Caco-2 (cell line): ENCODE results near the gene IP6K3. TPM values are rescaled to one million over a fixed set of nuclear protein-coding genes. Genes with fewer than 3 reads are reported as not detected.

ENCODE experiments used
- BruUV-seq: library from RNA; stranded (reverse); fragments of 400-500 nt; replicated peaks from 2 replicates; lab custom pipeline; 2021; lab: Mats Ljungman, UMichigan
- CTCF ChIA-PET: fragments of 300-600 bp; sonication (Branson Sonifier 250); formaldehyde crosslinking; loops from one replicate; lab custom pipeline; 2022; ENCODE audit warnings: antibody characterized with exemption; lab: Charles Lee
- POLR2A ChIA-PET: fragments of 300-600 bp; sonication (Branson Sonifier 250); formaldehyde crosslinking; loops from one replicate; lab custom pipeline; 2022; ENCODE audit warnings: antibody characterized with exemption; lab: Charles Lee
- DNase-seq, 2 experiments: peaks; one replicate each; pipeline versions ENCODE4 v3.0.0 to v3.0.0-alpha.2; 2020 to 2022
- H3K27me3 ChIP-seq: replicated peaks from 2 replicates; pipeline ENCODE4 v1.6.0; 2011; ENCODE audit warnings: low read length; ENCODE audit not compliant: control insufficient read depth, insufficient read depth
- H3K36me3 ChIP-seq: 2 replicates; pipeline ENCODE4 v1.5.1; 2011; ENCODE audit warnings: low read length; ENCODE audit not compliant: control insufficient read depth, insufficient read depth
- H3K4me1 ChIP-seq: fragments of 250-450 bp; sonication (Bioruptor Pico); 2 replicates; pipeline ENCODE4 v1.5.1; 2020; ENCODE audit warnings: mild to moderate bottlenecking
- H3K4me3 ChIP-seq: 2 replicates; pipeline ENCODE4 v1.5.1; 2011; ENCODE audit warnings: low read depth, mild to moderate bottlenecking, control low read depth, low read length
- H3K9me3 ChIP-seq: fragments of 250-450 bp; sonication (Bioruptor Pico); 2 replicates; pipeline ENCODE4 v1.5.1; 2020; ENCODE audit warnings: mild to moderate bottlenecking, moderate library complexity
- H3K27ac Mint-ChIP-seq: one replicate; pipeline ENCODE4 v1.8.0; 2022; ENCODE audit warnings: mixed read lengths; ENCODE audit not compliant: unreplicated experiment
- H3K27me3 Mint-ChIP-seq: one replicate; pipeline ENCODE4 v1.8.0; 2022; ENCODE audit warnings: mixed read lengths; ENCODE audit not compliant: insufficient read depth, unreplicated experiment
- H3K36me3 Mint-ChIP-seq: one replicate; pipeline ENCODE4 v1.8.0; 2022; ENCODE audit warnings: mild to moderate bottlenecking, mixed read lengths; ENCODE audit not compliant: insufficient read depth, unreplicated experiment
- H3K4me1 Mint-ChIP-seq: one replicate; pipeline ENCODE4 v1.8.0; 2022; ENCODE audit warnings: low read depth, mixed read lengths; ENCODE audit not compliant: unreplicated experiment
- H3K4me3 Mint-ChIP-seq: one replicate; pipeline ENCODE4 v1.8.0; 2022; ENCODE audit warnings: mild to moderate bottlenecking, moderate library complexity, mixed read lengths; ENCODE audit not compliant: unreplicated experiment
- H3K9me3 Mint-ChIP-seq: one replicate; pipeline ENCODE4 v1.8.0; 2022; ENCODE audit warnings: mixed read lengths; ENCODE audit not compliant: unreplicated experiment
- intact Hi-C: fragments of 100-400 bp; cut with micrococcal nuclease; formaldehyde crosslinking; loops from one replicate; pipeline ENCODE4 v1.10.0; 2022; ENCODE audit not compliant: unreplicated experiment
- total RNA-seq: library from RNA; stranded (reverse); gene quantifications from 2 replicates; pipeline ENCODE4 v1.2.3, GENCODE V29; 2022
- TF ChIP-seq, protein P1 (sequence below), 2 experiments: fragments of 200-600 bp in 1 of 2; IDR thresholded peaks; 1 replicate in 1 of 2; 2 replicates in 1 of 2; pipeline versions ENCODE4 v1.5.1 to v1.8.0; 2011 to 2022; ENCODE audit warnings: antibody characterized with exemption in 1 of 2, control low read depth in 1 of 2, inconsistent platforms in 1 of 2, low read depth in 1 of 2, low read length in 1 of 2, mild to moderate bottlenecking in 1 of 2, moderate library complexity in 1 of 2; ENCODE audit not compliant: insufficient read depth in 1 of 2, severe bottlenecking in 1 of 2, unreplicated experiment in 1 of 2

IP6K3 gene
- total RNA-seq, 1 experiment from 2014 or later = 0.45 TPM

DNA sequence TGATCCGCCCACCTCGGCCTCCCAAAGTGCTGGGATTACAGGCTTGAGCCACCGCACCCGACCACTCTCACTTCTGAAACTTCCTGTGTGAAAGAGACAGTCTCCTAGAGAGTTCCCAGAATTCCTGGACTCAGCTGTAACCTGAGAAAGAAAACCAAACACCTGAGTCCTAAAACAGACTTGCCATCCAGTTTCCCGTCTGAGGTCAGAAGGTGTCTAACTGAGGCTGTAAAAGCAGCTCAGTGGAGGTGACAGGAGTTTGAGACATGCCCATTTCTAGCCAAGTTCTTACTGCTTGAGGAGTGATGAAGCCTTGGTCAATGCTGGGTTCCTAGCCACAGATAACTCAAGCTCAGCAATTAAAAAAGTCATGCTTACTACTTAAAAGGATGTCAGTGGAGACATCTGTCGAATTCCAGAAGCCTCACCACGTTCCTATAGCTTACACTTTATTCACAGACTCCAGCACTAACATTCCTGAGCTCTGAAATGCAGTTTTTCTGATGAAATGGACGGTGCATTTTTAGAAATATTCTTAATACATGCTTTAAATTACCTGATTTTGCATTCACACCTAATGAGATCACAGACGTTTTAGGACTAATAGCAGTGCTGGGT lies 41.3 kb downstream of the IP6K3 start:
- Histone ChIP-seq H3K27me3 (no peaks in the 10 kb centered on the region), H3K36me3 (peaks cover 1% of the 10 kb centered on the region), H3K4me3 (no peak overlapping the region), H3K9me3 (no peaks in the 10 kb centered on the region), H3K4me1 (peaks cover 4% of the 10 kb centered on the region)
- ChIA-PET CTCF (no interaction called here), POLR2A (no interaction called here)
- TF ChIP-seq, protein P1, sequence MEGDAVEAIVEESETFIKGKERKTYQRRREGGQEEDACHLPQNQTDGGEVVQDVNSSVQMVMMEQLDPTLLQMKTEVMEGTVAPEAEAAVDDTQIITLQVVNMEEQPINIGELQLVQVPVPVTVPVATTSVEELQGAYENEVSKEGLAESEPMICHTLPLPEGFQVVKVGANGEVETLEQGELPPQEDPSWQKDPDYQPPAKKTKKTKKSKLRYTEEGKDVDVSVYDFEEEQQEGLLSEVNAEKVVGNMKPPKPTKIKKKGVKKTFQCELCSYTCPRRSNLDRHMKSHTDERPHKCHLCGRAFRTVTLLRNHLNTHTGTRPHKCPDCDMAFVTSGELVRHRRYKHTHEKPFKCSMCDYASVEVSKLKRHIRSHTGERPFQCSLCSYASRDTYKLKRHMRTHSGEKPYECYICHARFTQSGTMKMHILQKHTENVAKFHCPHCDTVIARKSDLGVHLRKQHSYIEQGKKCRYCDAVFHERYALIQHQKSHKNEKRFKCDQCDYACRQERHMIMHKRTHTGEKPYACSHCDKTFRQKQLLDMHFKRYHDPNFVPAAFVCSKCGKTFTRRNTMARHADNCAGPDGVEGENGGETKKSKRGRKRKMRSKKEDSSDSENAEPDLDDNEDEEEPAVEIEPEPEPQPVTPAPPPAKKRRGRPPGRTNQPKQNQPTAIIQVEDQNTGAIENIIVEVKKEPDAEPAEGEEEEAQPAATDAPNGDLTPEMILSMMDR (IDR thresholded peaks at IDR 0.05; ENCODE audit: insufficient read depth in 1 of 2, low read depth in 1 of 2, low read length in 1 of 2, severe bottlenecking in 1 of 2, unreplicated experiment in 1 of 2) = no peak
- Mint-ChIP-seq H3K4me1 (peaks cover 14% of the 10 kb centered on the region), H3K27ac (no peak overlapping the region), H3K36me3 (peaks cover 45% of the 10 kb centered on the region), H3K27me3 (no peaks in the 10 kb centered on the region), H3K4me3 (no peak overlapping the region), H3K9me3 (no peaks in the 10 kb centered on the region)
- BruUV-seq = no TSS peak
- intact Hi-C loops = no loop called here
- DNase-seq = no peak

DNA sequence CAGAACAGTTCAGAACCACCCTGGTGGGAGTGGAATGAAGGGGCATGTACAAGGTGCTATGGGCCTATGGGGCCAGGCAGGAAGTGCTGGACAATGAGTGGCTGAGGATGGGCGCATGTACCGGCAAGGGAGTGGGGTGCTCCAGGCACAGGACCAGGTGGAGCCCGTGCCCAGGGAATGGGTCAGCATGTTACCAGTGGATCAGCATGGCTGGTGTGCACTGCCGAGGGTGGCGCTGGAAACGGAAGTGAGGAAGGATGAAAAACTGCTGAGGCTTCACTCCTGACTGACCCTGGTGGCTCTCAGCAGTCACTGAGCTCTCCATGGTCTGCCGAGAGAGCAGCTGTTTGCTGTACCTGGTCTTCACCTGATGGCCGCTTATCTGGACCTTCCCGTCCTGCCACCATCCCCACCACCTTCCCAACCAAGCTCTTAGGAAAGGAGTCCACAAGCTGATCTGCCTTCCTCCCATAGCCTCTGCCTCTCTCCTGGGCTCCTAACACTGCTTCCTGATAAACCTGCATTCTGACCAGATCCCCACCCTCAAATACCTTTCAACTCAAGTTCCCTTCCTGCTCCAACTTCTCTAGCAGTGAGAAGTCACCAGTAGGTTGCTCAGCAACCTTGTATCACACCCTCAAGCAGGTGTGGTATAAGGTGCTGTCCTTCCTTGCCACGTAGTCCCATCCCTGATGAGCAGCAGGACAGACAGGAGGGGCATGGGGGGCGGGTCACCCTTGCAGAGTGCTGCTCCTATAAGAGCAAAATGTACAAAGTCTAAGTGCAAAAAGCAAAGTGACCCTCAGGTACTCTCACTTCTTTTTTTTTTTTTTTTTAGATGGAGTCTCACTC lies 42.3 kb downstream of the IP6K3 start:
- ChIA-PET POLR2A (no interaction called here), CTCF (interaction anchor here (0.6 kb wide), 1 partner anchor 386 kb away, joined by 3 read pairs; no protein-coding TSS in a partner anchor)
- no peak overlapping the region for H3K27ac Mint-ChIP-seq
- TF ChIP-seq, protein P1 (IDR thresholded peaks at IDR 0.05; ENCODE audit: insufficient read depth in 1 of 2, low read depth in 1 of 2, low read length in 1 of 2, severe bottlenecking in 1 of 2, unreplicated experiment in 1 of 2) = no peak
- no peak overlapping the region for H3K4me3 ChIP-seq
- BruUV-seq = no TSS peak
- H3K4me1 Mint-ChIP-seq = peaks cover 6% of the 10 kb centered on the region
- H3K4me1 ChIP-seq = no peaks in the 10 kb centered on the region
- H3K4me3 Mint-ChIP-seq = no peak overlapping the region
- H3K36me3 ChIP-seq = peaks cover 2% of the 10 kb centered on the region
- intact Hi-C loops = no loop called here
- H3K9me3 Mint-ChIP-seq = no peaks in the 10 kb centered on the region
- no peaks in the 10 kb centered on the region for H3K27me3 ChIP-seq
- no peak for DNase-seq
- H3K9me3 ChIP-seq = no peaks in the 10 kb centered on the region
- no peaks in the 10 kb centered on the region for H3K27me3 Mint-ChIP-seq
- peaks cover 41% of the 10 kb centered on the region for H3K36me3 Mint-ChIP-seq

DNA sequence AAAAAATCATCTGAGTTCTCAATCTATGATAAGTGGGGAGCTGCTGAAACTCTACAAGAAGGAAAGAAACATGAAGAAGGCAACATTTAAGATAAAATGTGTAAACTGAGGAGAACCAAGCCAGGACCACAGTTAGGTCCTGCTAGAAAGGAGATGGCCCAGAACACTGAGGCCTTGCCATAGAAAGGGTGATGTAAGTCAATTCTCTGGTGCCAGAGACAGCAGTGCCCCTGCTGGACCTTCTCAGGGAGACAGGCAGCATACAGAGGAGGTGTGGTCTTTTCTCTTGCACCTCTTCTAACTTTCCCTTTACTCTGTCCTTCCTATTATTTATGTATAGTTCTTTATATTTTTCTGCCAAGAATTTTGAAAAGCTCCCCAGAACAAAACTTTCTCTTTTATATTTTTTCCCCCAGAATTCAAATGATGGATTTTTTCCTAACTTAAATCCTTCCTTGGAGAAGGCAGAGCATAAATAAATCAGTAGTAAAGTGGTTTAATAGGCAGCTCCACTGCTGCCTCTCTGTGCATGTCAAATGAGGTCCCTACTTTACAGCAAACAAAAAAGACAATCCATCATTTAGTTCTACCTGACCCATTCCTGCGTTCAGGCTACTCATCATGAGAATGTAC lies 44.2 kb downstream of the IP6K3 start:
- H3K9me3 Mint-ChIP-seq = no peaks in the 10 kb centered on the region
- H3K36me3 Mint-ChIP-seq = peaks cover 45% of the 10 kb centered on the region
- H3K4me3 ChIP-seq = no peak overlapping the region
- no TSS peak for BruUV-seq
- no peak overlapping the region for H3K27ac Mint-ChIP-seq
- H3K4me3 Mint-ChIP-seq = no peak overlapping the region
- no peaks in the 10 kb centered on the region for H3K27me3 ChIP-seq
- no peaks in the 10 kb centered on the region for H3K4me1 ChIP-seq
- ChIA-PET CTCF (interaction anchor here (0.6 to 0.7 kb wide), 3 partner anchors 18 to 449 kb away, joined by 3 to 4 read pairs (median 3); no protein-coding TSS in a partner anchor), POLR2A (no interaction called here)
- peaks cover 9% of the 10 kb centered on the region for H3K36me3 ChIP-seq
- intact Hi-C loops = loop anchor here (1.0 kb wide), 1 partner anchor 117 kb away; no protein-coding TSS in a partner anchor
- H3K4me1 Mint-ChIP-seq = peaks cover 6% of the 10 kb centered on the region
- H3K9me3 ChIP-seq = no peaks in the 10 kb centered on the region
- peak; percentile 55 to 60 for DNase-seq
- TF ChIP-seq, protein P1 (IDR thresholded peaks at IDR 0.05; ENCODE audit: insufficient read depth in 1 of 2, low read depth in 1 of 2, low read length in 1 of 2, severe bottlenecking in 1 of 2, unreplicated experiment in 1 of 2) = peak; percentile 62 to 77
- no peaks in the 10 kb centered on the region for H3K27me3 Mint-ChIP-seq
